ENCODE data around the gene RMRP.
"Not testable (repeated sequence)": the region's sequence is repeated elsewhere in the genome, so short reads cannot be mapped to it uniquely, and the experiment has no call there.

Gene RMRP

DNA sequence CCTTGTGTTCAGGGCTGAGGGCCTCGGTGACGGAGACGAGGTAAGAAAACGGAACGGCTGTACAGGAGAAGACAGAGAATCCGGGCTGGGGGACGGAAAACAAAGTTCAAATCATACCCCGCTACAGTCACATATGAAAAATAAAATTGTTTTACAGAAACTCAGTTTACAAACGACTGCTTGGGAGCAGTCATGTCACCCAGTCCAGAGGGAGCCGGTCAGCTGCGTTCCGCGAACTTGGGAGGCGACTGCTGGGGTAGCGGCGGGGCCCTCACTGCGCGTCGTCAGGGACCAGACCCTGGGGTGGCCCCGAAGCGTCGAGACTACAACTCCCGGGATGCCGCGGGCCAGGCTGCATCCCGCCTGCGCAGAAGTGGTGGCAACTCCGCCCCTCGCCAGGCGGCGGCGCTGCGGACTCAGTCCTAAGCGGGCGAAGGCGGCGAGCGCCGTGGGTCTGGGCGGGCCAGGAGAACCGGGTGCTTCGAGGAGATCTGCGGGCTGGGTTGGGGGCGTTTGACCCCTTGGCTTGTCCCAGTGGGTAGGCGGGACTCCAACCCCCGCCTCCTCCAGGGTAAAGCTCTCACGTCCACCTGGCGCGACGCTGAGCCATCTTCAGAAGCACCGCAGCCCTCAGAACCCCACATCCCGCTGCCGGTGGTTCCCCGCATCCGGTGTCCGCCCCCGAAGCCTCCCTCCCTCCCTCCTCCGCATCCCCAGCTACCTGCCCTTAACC is 11.1 kb downstream of the RMRP start:
- peak in 57 of 58 donors; percentile 47 to 93 (median 83) for DNase-seq

- peak in 3 of 58 donors; percentile 20 to 55 (median 40) for DNase-seq
Observed at GRCh38 chr9:35646153-35646532, 11.7 kb downstream of the RMRP start.

- not testable (repeated sequence) for DNase-seq
Observed at GRCh38 chr9:35645736-35646135, 12.1 kb downstream of the RMRP start.

GRCh38 chr9:35643046-35643445 is 14.8 kb downstream of the RMRP start:
- no peak for DNase-seq

- not testable (repeated sequence) for DNase-seq
Observed at GRCh38 chr9:35641478-35641877, 16.3 kb downstream of the RMRP start.

DNA sequence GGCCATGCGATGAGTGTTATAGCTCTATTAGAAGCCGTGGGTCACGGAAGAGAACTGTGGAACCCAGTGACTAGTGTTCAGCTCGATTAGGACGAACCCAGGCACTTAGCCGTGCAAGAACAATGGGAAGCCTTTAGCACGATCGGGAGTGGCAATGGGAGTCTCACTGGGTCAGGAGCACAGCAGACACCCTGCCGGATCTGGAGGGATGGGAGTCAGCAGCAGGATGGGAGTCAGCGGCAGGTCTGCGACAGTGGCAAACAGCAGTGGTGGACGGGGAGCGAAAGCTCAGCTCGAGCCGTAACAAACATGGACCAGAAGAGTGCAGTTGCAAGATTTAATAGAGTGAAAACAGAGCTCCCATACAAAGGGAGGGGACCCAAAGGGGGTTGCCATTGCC is 17.4 kb downstream of the RMRP start:
- DNase-seq = not testable (repeated sequence)

GRCh38 chr9:35639631-35640030 is 18.2 kb downstream of the RMRP start:
- DNase-seq = no peak

DNA sequence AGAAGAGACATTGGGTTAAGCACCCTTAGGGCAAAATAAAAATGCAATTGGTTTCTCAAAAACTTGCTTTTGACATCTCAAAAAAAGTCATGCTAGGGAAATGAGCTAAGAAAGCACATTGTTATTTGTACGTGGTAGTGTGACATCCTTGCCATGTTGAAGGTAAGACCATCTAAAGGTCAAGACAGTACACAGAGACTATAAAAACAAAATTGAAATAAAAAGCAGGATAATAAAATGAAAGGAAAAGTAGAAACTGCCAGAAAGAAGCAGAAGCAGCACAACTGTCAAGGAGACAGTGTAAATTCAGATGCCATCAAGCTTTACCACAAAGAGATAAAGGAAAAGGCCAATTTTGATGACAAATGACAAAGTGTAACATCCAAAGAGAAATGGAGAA is 18.6 kb downstream of the RMRP start:
- DNase-seq = not testable (repeated sequence)

DNA sequence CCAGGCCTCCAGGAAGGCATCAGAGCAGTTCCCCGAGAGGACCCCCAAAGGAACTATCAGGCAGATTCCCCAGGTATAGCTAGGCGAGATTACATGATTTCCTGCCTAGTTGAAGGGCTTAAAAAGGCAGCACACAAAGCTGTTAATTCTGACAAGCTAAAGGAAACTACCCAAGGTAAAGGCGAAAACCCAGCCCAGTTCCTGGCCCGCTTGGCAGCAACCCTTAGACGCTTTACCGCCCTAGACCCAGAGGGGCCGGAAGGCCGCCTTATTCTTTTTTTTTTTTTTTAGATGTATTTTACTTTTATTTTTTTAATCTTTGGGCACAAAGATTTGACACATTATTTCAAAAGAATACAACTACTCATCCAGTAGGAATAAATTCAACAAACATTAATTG is 19.1 kb downstream of the RMRP start:
- DNase-seq = not testable (repeated sequence)

- not testable (repeated sequence) for DNase-seq
Observed at GRCh38 chr9:35637427-35637955, 20.3 kb downstream of the RMRP start.

- DNase-seq = not testable (repeated sequence)
Observed at GRCh38 chr9:35636877-35637246, 21.0 kb downstream of the RMRP start.

DNA sequence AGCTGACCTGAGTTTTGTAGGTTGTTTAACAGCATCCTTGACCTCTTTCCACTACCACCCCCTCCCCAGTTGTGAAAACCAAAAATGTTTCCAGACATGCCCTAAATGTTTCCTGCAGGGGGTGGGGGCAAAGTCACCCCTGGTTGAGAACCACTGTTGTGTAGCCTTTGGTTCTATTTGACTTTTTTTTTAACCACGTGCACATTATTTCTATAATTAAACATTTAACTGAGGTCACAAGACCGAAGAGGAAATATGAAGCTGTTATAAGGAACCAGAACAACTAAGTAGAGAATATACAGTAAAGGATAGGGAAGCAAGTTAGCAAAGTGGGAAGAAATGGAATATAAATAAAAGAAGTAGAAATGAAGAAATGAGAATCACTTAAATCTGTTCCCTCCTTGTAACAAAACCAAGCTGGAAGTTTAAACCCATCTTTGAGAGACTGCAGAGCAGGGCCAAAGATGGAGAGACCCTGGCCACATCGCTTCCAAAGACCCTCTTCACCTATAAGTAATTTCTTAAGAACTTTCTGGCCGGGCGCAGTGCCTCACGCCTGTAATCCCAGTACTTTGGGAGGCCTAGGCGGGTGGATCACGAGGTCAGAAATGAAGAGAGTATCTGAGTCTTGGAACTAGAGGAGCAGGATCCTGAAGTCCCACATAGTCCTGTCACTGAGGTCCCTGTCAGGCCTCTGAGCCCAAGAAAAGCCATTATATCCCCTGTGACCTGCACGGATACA is 21.5 kb downstream of the RMRP start:
- no peak for DNase-seq

DNA sequence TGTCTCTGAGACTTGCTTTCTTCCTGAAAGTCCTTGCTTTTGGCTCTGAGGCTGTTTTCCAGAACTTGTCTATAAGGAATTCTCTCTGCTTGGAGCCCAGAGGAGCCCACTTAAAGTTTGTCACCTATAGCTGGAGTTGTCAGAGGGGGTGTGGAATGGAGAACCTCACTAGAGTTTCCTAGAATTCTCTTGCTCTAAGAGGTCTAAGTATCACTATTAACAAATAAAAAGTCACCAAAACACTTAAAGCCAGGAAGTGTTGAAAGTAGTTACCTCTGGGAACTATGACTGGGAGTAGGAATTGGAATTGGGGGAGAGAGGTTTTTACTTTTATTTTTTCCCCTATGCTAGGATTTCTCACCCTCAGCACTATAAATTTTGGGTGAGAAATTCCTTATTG is 22.1 kb downstream of the RMRP start:
- DNase-seq = no peak

- DNase-seq = no peak
Observed at GRCh38 chr9:35629597-35629996, 28.2 kb downstream of the RMRP start.

DNA sequence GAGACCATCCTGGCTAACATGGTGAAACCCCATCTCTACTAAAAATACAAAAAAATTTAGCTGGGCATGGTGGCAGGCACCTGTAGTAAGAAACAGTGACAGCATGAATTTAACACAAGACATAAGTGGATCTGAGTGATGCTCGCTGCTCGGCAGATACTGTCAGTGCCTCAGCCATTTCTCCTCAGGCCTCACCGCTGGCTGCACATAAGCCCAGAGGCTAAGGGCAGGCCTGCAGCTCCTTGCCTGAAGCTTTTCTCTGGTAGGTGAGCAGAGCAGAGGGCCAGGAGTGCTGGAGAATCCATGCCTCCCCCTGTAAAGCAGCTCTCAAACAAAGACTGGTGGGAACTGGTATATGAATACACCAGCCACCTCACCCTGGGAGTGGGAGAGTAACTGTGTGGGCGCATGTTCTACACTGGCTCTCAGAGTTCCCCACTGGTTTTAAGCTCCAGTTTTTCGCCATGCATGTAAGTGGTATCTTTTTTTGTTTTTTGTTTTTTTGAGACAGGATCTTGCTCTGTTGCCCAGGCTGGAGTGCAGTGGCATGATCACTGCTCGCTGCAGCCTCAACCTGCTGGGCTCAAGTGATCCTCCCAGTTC is 29.3 kb downstream of the RMRP start:
- DNase-seq = no peak

- no peak for DNase-seq
Observed at GRCh38 chr9:35627575-35627974, 30.2 kb downstream of the RMRP start.

DNA sequence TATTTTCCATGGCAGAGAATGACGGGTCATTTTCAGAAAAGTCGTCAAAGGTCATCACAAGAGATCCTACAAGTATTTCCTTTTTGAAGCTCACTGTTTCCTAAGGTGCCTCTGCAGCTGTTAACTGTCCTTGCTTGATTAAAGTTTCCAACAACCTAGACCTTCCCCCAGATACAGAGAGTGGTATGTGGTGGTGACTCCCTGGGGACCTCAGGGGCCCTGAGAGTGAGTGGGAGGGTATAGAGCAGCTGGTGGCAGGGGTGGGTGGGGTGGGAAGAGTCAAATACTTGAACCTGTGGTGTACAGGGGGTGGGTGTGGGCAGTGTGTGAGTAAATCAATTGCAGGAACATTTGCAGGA is 38.0 kb downstream of the RMRP start:
- no peak for DNase-seq

DNA sequence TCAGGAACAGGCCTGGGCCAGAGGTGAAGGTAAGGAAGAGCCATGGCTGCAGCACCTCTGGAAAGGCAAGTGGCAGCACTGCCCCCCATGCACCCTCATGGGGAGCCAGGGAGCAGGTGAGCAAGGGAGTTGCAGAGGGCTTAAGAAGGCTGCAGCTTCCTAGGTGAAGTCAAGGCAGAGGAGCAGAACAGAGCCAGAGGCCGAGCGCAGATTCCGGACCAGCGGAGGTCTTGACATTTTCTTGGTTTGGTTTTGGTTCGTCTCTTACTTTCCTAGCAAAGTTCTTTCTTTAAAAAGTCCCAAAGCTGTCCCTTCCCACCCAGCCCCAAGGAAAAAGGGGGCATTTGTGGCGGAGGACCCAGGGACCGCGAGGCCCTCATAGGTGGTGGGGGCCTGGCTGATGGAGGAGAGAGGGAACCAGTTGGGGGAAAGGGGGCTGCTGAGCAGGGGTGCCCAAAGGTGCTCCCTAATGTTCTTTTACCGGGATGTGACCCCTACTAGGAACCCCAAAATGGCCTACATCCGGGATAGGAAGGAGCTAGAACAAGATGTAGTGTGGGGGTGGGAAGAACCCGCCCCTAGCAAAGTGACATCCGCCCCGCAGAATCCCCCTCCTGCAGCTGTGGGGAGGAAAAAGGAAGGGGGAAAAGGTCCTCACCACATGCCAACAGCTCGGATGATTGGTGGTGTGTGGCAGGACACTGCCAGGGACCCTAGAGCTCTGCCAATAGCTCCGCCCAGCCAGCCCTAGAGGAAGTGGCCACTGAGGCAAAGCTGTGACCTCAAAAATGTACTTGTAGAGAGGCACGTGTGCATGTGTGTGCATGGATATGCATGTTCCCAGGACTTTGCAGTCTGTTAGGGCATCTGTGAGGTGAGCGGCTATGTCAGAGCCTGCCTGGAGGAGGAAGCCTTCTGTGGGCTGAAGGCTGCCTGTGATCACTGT is 38.7 kb downstream of the RMRP start:
- DNase-seq = no peak

DNA sequence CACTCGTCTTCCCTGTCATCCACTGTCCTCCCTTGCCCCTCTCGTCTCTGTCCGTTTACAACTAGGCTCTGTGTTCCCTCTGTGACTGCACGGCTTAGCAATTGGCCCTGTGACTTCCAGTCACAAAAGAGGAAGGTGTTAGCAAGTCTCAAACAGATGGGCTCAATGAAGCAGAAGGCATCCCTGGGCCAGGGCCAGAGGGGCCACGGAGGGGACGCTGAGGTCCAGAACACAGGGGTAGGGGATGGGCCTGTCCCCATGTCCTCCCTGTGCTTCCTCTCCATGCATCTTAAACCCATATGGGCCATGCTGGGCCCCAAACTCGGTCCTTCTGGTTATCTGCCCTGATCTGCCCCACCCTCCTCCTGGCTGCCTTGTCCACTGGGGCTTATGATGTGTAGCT is 39.5 kb downstream of the RMRP start, which contains the start of gene CD72:
CD72 (minus strand) TSS at position 89 of the 403 bp plus-strand sequence. CDS start 110 bp downstream, outside the sequence.
- DNase-seq = peak in 1 of 58 donors; percentile 18

- no peak for DNase-seq
Observed at GRCh38 chr9:35617548-35617947, 40.3 kb downstream of the RMRP start.

All from anterior cingulate cortex (tissue), 58 donors.